ENCODE data around the gene GPS1.

Gene GPS1

GRCh38 chr17:82085931-82086764, 34.5 kb downstream of the GPS1 start:
- Histone ChIP-seq H3K27ac (ENCODE audit: low read depth, low read length) (no peak overlapping the region), H3K27me3 (ENCODE audit: control insufficient read depth in 1 of 2, insufficient read depth in 2 of 2, low read length in 2 of 2) (no peaks in the 10 kb centered on the region), H3K9ac (ENCODE audit: low read length) (no peak overlapping the region), H3K4me3 (ENCODE audit: low read depth in 1 of 2, low read length in 2 of 2) (no peak overlapping the region), H3K9me3 (ENCODE audit: low read length) (no peaks in the 10 kb centered on the region), H3K36me3 (ENCODE audit: insufficient read depth, low read length) (peaks cover 27% of the 10 kb centered on the region), H3K4me1 (ENCODE audit: insufficient read depth, low read length) (no peaks in the 10 kb centered on the region)

DNA sequence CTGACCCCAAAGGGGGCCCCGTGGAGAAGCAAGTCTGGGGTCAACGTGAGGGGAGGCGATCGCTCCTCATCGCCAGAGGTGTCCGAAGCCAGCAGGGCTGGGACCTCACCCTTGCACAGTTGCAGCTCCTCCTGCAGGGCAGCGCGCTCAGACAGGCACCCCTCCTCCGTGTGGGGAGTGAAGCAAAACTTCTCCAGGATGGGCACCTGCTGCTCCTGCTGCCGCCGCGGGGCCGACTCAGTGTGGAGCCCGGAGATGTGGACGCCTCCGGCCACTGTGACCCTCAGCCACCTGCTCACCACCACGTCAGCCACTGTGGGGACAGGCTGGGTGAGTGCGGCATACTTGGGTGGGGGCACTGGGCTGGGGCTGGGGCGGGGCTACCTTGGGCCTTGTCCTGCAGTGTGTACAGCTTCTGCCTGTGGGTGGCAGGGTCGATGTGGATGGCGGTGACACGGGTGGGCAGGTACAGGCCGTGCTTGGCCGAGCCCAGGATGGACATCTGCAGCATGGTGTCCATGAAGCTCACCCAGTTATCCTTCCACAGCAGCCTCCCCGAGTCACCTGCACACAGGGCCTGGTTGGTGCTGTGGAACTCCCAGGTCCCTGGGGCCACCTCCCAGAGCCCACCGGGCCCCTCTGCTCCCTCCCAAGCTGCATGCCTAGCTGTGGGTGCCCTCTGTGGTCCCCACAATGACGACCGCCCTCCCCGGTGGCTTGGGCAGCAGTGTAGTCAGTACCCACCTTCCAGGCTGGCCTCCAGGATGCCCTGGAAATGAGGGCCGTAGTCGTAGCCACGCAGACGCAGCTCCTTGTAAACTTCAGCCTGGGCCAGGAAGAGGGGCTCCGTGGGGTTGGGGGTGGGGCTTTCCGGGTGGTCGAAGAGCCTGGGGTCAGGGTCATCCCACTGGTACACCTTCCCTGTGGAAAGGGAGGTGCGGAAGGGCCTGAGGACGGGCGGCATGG, 35.5 kb downstream of the GPS1 start:
- Histone ChIP-seq H3K4me1 (ENCODE audit: insufficient read depth, low read length) (no peaks in the 10 kb centered on the region), H3K27ac (ENCODE audit: low read depth, low read length) (no peak overlapping the region), H3K9me3 (ENCODE audit: low read length) (no peaks in the 10 kb centered on the region), H3K36me3 (ENCODE audit: insufficient read depth, low read length) (peaks cover 37% of the 10 kb centered on the region), H3K4me3 (ENCODE audit: low read depth in 1 of 2, low read length in 2 of 2) (no peak overlapping the region), H3K27me3 (ENCODE audit: control insufficient read depth in 1 of 2, insufficient read depth in 2 of 2, low read length in 2 of 2) (no peaks in the 10 kb centered on the region), H3K9ac (ENCODE audit: low read length) (no peak overlapping the region)

DNA sequence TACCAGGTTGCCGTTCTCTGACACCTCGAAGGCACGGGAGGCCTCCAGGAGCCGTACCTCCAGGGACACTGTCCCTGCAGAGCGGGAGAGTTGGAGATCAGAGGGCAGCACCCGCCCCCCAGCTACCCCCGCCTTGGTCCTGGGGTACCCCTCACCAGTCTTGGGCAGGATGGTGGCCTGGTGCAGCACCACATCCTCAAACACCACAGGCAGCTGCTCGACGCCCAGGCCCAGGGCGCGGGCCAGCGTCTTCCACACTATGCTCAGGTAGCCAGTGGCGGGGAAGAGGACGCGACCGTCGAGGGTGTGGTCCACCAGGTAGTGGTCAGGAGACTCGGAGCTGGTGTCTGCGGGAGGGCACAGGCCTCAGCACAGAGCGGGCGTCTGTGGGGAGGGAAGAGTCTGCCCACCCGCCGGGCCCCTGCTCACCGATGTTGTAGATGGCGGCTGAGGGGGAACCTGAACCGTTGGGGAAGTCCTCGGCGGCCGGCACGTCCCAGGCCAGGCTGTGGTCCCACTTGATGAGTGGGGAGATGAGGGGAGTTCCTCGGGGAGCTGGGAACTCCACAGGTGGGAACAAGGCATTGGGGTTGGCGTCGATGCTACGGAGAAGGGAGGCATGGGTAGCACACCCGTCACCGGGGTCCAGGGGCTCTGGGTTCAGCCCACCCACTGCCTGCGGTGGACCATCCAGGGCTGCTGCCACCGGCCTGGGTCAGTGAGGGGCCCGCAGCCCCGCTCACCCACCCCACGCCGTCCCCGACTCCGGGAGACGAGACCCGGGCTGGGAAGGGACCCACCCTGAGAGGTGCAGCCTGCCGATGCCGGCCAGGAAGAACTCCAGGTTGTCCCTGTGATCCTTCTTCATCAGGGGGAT, 36.5 kb downstream of the GPS1 start:
- Histone ChIP-seq H3K4me3 (ENCODE audit: low read depth in 1 of 2, low read length in 2 of 2) (no peak overlapping the region), H3K9ac (ENCODE audit: low read length) (no peak overlapping the region), H3K9me3 (ENCODE audit: low read length) (no peaks in the 10 kb centered on the region), H3K4me1 (ENCODE audit: insufficient read depth, low read length) (no peaks in the 10 kb centered on the region), H3K27ac (ENCODE audit: low read depth, low read length) (no peak overlapping the region), H3K27me3 (ENCODE audit: control insufficient read depth in 1 of 2, insufficient read depth in 2 of 2, low read length in 2 of 2) (no peaks in the 10 kb centered on the region), H3K36me3 (ENCODE audit: insufficient read depth, low read length) (peaks cover 41% of the 10 kb centered on the region)

GRCh38 chr17:82088838-82089722, 37.4 kb downstream of the GPS1 start:
- Histone ChIP-seq H3K36me3 (ENCODE audit: insufficient read depth, low read length) (peaks cover 44% of the 10 kb centered on the region), H3K4me3 (ENCODE audit: low read depth in 1 of 2, low read length in 2 of 2) (no peak overlapping the region), H3K9ac (ENCODE audit: low read length) (no peak overlapping the region), H3K4me1 (ENCODE audit: insufficient read depth, low read length) (no peaks in the 10 kb centered on the region), H3K9me3 (ENCODE audit: low read length) (no peaks in the 10 kb centered on the region), H3K27me3 (ENCODE audit: control insufficient read depth in 1 of 2, insufficient read depth in 2 of 2, low read length in 2 of 2) (no peaks in the 10 kb centered on the region), H3K27ac (ENCODE audit: low read depth, low read length) (no peak overlapping the region)

DNA sequence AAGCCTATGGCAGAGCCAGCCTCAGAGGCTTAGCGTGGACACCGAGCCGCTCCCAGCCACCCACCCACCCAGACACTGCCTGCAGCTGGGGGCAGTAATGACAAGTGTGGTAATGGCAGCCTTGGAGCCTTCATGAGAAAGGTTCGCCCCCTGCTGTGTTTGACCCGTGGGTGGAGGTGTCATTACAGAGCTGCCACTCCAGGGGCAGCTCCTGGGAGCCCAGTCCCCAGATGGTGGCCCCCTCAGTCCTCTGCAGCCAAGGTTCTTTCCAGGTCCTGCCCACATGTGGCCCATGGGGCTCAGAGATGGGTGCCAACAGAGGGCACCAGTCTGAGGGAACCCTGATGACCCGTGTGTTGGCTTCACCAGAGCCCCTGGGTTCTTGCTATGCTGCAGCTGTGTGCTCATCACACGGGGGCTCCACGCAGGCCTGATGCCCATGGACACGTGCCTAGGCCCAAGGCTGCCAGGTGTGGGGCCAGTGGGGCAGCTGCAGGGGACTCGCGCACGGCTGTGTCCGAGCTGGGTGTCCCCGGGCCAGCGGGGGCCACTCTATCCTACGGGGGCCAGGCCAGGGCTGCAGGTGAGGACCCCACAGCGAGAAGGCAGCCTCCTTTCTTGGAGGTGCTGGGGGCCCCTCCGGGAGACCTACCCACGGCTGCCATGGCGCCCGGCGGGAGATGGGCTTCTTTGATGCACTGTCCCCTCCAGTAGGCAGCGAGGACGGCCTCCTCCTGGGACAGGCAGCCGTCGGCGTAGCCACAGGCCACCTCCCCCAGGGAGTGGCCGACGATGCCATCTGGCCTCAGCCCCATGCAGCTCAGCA, 38.2 kb downstream of the GPS1 start:
- H3K9me3 ChIP-seq (ENCODE audit: low read length) = no peaks in the 10 kb centered on the region
- H3K9ac ChIP-seq (ENCODE audit: low read length) = no peak overlapping the region
- H3K36me3 ChIP-seq (ENCODE audit: insufficient read depth, low read length) = peaks cover 44% of the 10 kb centered on the region
- no peak overlapping the region for H3K27ac ChIP-seq (ENCODE audit: low read depth, low read length)
- H3K4me1 ChIP-seq (ENCODE audit: insufficient read depth, low read length) = no peaks in the 10 kb centered on the region
- no peak overlapping the region for H3K4me3 ChIP-seq (ENCODE audit: low read depth in 1 of 2, low read length in 2 of 2)
- no peaks in the 10 kb centered on the region for H3K27me3 ChIP-seq (ENCODE audit: control insufficient read depth in 1 of 2, insufficient read depth in 2 of 2, low read length in 2 of 2)

GRCh38 chr17:82090549-82091263, 39.0 kb downstream of the GPS1 start:
- H3K27ac ChIP-seq (ENCODE audit: low read depth, low read length) = no peak overlapping the region
- no peaks in the 10 kb centered on the region for H3K4me1 ChIP-seq (ENCODE audit: insufficient read depth, low read length)
- no peaks in the 10 kb centered on the region for H3K27me3 ChIP-seq (ENCODE audit: control insufficient read depth in 1 of 2, insufficient read depth in 2 of 2, low read length in 2 of 2)
- H3K9me3 ChIP-seq (ENCODE audit: low read length) = no peaks in the 10 kb centered on the region
- no peak overlapping the region for H3K9ac ChIP-seq (ENCODE audit: low read length)
- H3K4me3 ChIP-seq (ENCODE audit: low read depth in 1 of 2, low read length in 2 of 2) = no peak overlapping the region
- peaks cover 49% of the 10 kb centered on the region for H3K36me3 ChIP-seq (ENCODE audit: insufficient read depth, low read length)

- no peak overlapping the region for H3K9ac ChIP-seq (ENCODE audit: low read length)
- H3K4me3 ChIP-seq (ENCODE audit: low read depth in 1 of 2, low read length in 2 of 2) = no peak overlapping the region
- H3K4me1 ChIP-seq (ENCODE audit: insufficient read depth, low read length) = peaks cover 2% of the 10 kb centered on the region
- no peaks in the 10 kb centered on the region for H3K27me3 ChIP-seq (ENCODE audit: control insufficient read depth in 1 of 2, insufficient read depth in 2 of 2, low read length in 2 of 2)
- no peak overlapping the region for H3K27ac ChIP-seq (ENCODE audit: low read depth, low read length)
- peaks cover 49% of the 10 kb centered on the region for H3K36me3 ChIP-seq (ENCODE audit: insufficient read depth, low read length)
- H3K9me3 ChIP-seq (ENCODE audit: low read length) = no peaks in the 10 kb centered on the region
Observed at GRCh38 chr17:82091264-82092066, 39.8 kb downstream of the GPS1 start.

GRCh38 chr17:82092094-82092586, 40.4 kb downstream of the GPS1 start:
- Histone ChIP-seq H3K27me3 (ENCODE audit: control insufficient read depth in 1 of 2, insufficient read depth in 2 of 2, low read length in 2 of 2) (no peaks in the 10 kb centered on the region), H3K27ac (ENCODE audit: low read depth, low read length) (no peak overlapping the region), H3K4me3 (ENCODE audit: low read depth in 1 of 2, low read length in 2 of 2) (no peak overlapping the region), H3K36me3 (ENCODE audit: insufficient read depth, low read length) (peaks cover 49% of the 10 kb centered on the region), H3K9ac (ENCODE audit: low read length) (no peak overlapping the region), H3K9me3 (ENCODE audit: low read length) (no peaks in the 10 kb centered on the region), H3K4me1 (ENCODE audit: insufficient read depth, low read length) (peaks cover 9% of the 10 kb centered on the region)

- no peaks in the 10 kb centered on the region for H3K9me3 ChIP-seq (ENCODE audit: low read length)
- H3K36me3 ChIP-seq (ENCODE audit: insufficient read depth, low read length) = peaks cover 48% of the 10 kb centered on the region
- no peak overlapping the region for H3K9ac ChIP-seq (ENCODE audit: low read length)
- H3K4me1 ChIP-seq (ENCODE audit: insufficient read depth, low read length) = peaks cover 10% of the 10 kb centered on the region
- H3K27me3 ChIP-seq (ENCODE audit: control insufficient read depth in 1 of 2, insufficient read depth in 2 of 2, low read length in 2 of 2) = no peaks in the 10 kb centered on the region
- H3K27ac ChIP-seq (ENCODE audit: low read depth, low read length) = no peak overlapping the region
- no peak overlapping the region for H3K4me3 ChIP-seq (ENCODE audit: low read depth in 1 of 2, low read length in 2 of 2)
Observed at GRCh38 chr17:82092628-82092994, 40.9 kb downstream of the GPS1 start.
